Activated T-helper 1 cell treated with Interleukin-2 at 50 U/mL for 16 hours (primary cell): Measurements from ENCODE around the gene GLIS1.
"Not testable (repeated sequence)": the region's sequence is repeated elsewhere in the genome, so short reads cannot be mapped to it uniquely, and the experiment has no call there.

Experiments
- DNase-seq: peaks from one replicate; pipeline ENCODE4 v3.0.0-alpha.2; 2020; ENCODE audit warnings: low read depth

GLIS1 gene

GRCh38 chr1:53739109-53739681 lies at the start of gene GLIS1:
Gene GLIS1, minus strand, starts transcription at chr1:53739164. Its CDS starts 1,100 bp downstream, at chr1:53738064.
- peak; percentile 8 for DNase-seq

- DNase-seq: no peak
Measured at GRCh38 chr1:53787655-53788054, 48.7 kb upstream of the GLIS1 start.

GRCh38 chr1:53783056-53783455 lies 44.1 kb upstream of the GLIS1 start:
- DNase-seq: no peak

GRCh38 chr1:53781654-53782053 lies 42.7 kb upstream of the GLIS1 start:
- DNase-seq: no peak

- no peak for DNase-seq
Measured at GRCh38 chr1:53777272-53777671, 38.3 kb upstream of the GLIS1 start.

GRCh38 chr1:53771648-53772047 lies 32.7 kb upstream of the GLIS1 start:
- no peak for DNase-seq

- DNase-seq: no peak
Measured at GRCh38 chr1:53769780-53770179, 30.8 kb upstream of the GLIS1 start.

- no peak for DNase-seq
Measured at GRCh38 chr1:53769184-53769583, 30.2 kb upstream of the GLIS1 start.

GRCh38 chr1:53766831-53767405 lies 28.0 kb upstream of the GLIS1 start:
- no peak for DNase-seq

- DNase-seq: no peak
Measured at GRCh38 chr1:53766194-53766742, 27.3 kb upstream of the GLIS1 start.

- DNase-seq: no peak
Measured at GRCh38 chr1:53765657-53766056, 26.7 kb upstream of the GLIS1 start.

GRCh38 chr1:53763911-53764310 lies 24.9 kb upstream of the GLIS1 start:
- DNase-seq: no peak

- DNase-seq: no peak
Measured at GRCh38 chr1:53763461-53763860, 24.5 kb upstream of the GLIS1 start.

- DNase-seq: not testable (repeated sequence)
Measured at GRCh38 chr1:53760497-53760896, 21.5 kb upstream of the GLIS1 start.

GRCh38 chr1:53755874-53756273 lies 16.9 kb upstream of the GLIS1 start:
- DNase-seq: no peak

GRCh38 chr1:53754484-53755312 lies 15.7 kb upstream of the GLIS1 start:
- DNase-seq: no peak

GRCh38 chr1:53752281-53752680 lies 13.3 kb upstream of the GLIS1 start:
- DNase-seq: no peak

GRCh38 chr1:53747841-53748240 lies 8.9 kb upstream of the GLIS1 start:
- no peak for DNase-seq

GRCh38 chr1:53740621-53741105 lies 1.7 kb upstream of the GLIS1 start:
- no peak for DNase-seq

GRCh38 chr1:53738205-53739108 lies 507 bp downstream of the GLIS1 start:
- DNase-seq: no peak

- DNase-seq: no peak
Measured at GRCh38 chr1:53737648-53738204, 1.2 kb downstream of the GLIS1 start.
